ENCODE data around the gene DCTPP1.
A peak's percentile ranks its signal among the peaks of the same experiment; 100 is the strongest.
"Not testable (repeated sequence)": the region's sequence is repeated elsewhere in the genome, so short reads cannot be mapped to it uniquely, and the experiment has no call there.

DCTPP1 gene

DNA sequence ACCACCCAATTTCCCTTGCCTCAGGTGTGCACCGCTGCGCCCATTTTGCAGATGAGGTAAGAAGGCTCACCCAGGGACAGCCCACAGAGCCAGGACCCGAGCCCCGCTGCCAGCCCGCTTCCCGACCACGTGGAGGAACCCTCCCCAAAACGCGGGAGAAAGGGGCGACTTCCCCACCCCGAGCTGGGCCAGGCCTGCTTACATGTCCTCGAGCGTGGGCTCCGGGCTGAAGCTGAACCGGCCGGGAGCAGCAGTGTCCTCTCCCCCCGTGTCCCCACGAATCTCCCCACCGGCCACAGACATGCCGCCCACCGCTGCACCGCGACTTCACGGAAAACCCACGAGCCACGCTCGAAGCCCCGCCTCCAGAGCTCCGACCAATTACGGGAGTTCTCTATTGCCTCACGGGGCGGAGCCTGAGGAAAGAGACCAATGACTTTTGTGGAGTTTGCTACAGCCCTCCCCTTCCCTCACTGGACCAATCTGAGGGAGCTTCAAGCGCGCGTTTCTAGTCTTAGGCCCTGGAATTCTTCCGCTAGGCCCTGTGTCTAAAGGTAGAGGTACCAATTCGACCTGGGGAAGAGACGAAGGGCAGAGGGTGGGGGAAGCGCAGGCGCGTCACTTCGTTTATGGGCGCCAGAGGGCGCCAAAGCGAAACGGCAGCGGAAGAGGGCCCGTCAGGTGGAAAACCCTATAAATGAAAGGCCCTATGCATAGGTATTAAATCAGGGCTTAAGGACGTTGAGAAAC lies at the start of gene DCTPP1:
Gene DCTPP1 (minus strand): TSS at position 353 of the 750 bp plus-strand sequence. CDS start 50 bp downstream, at position 303.
- peak; percentile 90 to 98 for DNase-seq

DNA sequence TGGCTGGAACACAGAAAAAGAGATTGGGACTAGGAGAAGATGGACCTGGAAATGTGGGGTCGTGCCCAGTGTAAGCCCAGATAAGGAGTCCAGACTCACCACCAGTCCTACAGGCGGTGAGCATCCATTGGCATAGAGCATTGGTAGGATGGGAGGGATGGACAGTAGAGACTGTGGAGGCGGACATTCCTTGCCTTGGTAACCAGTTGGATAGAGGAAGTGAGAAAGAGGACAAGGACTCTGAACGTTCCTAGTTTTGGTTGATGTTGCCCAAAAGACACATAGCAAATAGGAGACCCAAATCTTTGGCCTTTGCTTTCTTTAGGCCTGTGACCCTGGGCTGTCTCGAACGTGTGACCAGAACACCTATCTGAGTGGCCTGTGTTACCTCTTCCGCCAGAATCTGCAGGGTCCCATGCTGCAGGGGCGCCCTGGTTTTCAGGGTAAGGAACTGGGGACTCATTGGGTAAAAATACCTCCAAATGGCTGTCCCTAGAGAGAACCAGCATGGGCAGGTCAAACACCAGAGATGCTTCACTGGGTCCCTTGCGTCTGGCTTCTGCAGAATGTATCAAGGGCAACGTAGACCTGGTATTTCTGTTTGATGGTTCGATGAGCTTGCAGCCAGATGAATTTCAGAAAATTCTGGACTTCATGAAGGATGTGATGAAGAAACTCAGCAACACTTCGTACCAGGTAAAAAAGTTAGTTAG lies 49.1 kb upstream of the DCTPP1 start:
- DNase-seq: no peak

DNA sequence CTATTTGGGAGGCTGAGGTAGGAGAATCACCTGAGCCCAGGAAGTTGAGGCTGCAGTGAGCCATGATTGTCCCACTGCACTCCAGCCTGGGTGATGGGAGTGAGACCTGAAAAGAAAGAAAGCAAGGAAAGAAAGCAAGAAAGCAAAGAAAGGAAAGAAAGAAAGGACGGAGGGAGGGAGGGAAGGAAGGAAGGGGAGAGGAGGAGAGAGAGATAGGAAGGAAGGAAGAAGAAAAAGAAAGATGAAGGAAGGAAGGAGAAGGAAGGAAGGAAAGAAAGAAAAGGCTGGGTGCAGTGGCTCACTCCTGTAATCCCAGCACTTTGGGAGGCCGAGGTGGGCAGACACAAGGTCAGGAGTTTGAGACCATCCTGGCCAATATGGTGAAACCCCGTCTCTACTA lies 47.9 kb upstream of the DCTPP1 start:
- DNase-seq: not testable (repeated sequence)

DNA sequence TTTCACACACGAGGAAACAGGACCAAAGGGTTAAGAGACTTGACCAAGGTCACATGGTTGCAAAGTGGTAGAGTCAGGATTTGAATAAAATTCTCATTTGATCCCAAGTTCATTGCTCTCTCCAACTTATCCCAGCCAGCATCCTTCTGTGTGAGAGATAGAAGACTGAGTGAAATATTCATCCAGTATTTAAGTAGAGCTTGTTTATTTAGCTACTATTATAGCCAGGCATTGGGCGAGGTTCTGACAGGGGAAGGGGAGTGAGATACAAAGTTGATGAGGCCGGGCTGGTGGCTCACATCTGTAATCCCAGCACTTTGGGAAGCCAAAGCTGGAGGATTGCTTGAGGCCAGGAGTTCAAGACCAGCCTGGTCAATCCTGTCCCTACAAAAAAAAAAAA lies 47.2 kb upstream of the DCTPP1 start:
- no peak for DNase-seq

DNA sequence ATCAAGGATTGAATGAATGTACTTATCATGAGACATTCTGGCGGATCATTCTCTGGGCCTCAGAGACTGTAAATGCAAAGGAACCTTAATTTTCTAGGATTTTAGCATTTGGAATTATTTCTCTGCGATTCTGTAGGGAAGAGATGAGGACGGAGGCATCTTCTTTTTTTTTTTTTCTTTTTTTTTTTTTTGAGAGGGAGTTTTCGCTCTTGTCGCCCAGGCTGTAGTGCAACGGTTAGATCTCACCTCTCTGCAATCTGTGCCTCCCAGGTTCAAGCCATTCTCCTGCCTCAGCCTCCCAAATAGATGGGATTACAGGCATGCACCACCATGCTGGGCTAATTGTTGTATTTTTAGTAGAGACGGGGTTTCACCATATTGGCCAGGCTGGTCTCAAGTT lies 44.9 kb upstream of the DCTPP1 start:
- DNase-seq: no peak

DNA sequence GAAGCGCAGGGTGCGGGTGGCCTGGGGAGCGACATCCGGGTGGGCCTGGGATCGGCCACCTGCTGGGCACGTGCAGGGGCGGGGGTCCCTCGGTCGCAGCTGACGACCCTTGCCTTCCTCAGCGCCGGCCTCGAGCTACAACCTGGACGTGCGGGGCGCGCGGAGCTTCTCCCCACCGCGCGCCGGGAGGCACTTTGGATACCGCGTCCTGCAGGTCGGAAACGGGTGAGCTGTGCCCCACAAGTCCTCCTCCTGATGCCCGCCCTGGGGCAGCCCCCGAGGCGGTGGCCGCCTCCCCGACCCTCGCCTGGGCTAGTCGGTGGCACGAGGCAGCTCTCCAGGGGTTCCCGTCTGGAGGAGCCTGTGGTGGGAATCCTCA lies 44.2 kb upstream of the DCTPP1 start:
- DNase-seq: no peak

DNA sequence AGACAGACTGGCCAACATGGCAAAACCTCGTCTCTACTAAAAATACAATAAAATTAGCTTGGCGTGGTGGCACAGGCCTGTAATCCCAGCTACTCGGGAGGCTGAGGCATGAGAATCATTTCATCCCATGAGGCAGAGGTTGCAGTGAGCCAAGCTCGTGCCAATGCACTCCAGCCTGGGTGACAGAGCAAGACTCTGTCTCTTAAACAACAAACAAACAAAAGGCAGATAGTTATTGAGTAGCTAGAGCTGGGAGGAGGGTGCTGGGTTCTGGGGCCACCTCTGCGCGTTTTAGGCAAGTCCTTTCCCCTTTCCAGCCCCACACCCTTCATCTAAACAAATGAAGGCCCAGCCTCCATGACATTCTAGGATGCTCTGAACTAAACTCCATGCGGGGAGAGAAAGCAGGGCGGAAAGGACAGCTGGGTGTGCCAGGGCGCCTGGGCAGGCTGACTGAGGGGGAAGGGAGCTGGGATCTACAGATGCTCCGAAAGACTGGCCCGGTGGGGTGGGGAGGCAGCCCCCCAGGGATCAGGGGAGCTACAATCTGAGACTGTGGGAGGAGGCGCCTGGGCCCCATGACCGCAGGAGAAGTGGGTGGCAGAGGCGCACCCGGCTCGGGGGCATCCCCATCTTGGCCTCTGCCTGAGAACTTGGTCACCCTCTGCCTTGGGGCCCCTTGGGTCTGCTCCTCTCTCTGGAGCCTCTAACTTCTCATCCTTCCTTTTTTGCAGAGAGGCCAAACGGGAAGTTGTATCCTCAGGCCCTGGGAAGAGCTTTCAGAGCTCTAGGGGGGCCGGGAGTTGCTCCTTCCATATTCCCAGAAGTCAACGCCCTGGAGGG lies 43.6 kb upstream of the DCTPP1 start:
- peak; percentile 57 to 66 for DNase-seq

DNA sequence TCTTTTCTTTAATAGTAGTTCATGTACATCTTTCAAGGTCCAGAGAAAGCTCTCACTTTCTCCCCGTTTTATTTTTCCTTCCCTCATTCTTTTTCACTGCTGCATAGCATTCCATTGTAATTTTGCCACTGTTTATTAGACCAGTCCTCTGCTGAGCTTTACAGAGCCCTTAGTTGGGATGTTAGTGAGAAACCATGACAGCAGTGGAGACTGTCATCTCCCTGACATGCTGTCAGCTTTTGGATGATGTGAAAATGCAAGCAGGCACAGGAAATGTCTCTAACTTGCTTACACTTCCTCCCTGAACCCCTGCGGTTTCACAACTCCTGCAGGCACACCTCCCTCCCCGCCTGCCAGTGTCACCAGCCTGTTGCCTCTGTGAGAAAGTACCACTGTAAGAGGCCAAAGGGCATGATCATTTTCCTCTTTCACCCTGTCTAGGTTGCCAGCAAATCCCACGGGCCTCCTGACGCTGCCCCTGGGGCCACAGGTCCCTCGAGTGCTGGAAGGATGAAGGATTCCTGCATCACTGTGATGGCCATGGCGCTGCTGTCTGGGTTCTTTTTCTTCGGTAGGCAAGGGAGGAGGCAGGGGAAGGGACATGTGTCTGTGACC lies 42.6 kb upstream of the DCTPP1 start, which contains the start of gene ITGAL:
Gene ITGAL (plus strand): TSS at position 415 of the 615 bp plus-strand sequence. CDS start 96 bp downstream, at position 511.
- DNase-seq: peak; percentile 70 to 84

DNA sequence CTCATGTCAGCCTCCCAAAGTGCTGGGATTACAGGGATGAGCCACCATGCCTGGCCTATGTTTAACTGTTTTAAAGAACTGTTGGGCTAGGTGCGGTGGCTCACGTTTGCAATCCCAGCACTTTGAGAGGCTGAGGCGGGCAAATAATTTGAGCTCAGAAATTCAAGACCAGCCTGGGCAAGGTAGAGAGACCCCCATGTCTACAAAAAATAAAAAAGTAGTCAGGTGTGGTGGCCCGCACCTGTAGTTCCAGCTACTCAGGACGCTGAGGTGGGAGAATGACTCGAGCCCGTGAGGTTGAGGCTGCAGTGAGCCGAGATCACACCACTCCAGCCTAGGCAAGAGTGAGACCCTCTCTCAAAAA lies 40.8 kb upstream of the DCTPP1 start:
- DNase-seq: no peak

DNA sequence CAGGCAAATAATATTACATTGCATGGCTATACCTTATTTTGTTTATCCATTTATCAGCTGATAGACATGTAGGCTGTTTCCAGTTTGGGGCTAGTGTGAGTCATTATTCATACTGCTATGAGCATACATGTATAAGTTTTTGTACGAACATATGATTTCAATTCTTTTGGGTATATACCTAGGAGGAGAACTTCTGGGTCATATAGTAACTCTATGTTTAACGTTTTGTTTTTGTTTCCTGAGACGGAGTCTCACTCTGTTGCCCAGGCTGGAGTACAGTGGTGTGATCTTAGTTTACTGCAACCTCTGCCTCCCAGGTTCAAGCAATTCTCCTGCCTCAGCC lies 40.3 kb upstream of the DCTPP1 start:
- no peak for DNase-seq

DNA sequence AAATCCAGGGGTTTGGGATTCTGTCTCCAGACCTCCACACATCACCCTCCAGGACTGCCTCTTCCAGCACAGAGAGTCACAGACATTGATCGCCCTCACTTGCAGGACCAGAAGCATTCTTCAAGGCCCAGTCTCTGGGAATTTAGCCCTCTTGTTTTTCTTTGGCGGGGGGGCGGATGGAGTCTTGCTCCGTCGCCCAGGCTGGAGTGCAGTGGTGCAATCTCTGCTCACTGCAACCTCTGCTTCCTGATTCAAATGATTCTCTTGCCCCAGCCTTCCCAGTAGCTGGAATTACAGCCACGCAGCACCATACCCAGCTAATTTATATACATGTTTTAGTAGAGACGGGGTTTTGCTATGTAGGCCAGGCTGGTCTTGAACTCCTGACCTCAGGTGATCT lies 34.2 kb upstream of the DCTPP1 start:
- no peak for DNase-seq

DNA sequence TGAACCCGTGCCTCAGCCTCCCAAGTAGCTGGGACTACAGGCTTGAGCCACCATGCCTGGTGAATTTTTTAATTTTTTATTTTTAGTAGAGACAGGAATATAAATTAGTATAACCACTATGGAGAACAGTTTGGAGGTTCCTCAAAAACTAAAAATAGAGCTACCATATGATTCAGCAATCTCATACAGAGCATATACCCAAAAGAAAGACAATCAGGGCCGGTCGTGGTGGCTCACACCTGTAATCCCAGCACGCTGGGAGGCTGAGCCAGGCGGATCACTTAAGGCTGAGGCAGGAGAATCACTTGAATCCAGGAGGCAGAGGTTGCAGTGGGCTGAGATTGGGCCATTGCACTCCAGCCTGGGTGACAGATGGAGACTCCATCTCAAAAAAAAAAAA lies 31.6 kb upstream of the DCTPP1 start:
- not testable (repeated sequence) for DNase-seq

DNA sequence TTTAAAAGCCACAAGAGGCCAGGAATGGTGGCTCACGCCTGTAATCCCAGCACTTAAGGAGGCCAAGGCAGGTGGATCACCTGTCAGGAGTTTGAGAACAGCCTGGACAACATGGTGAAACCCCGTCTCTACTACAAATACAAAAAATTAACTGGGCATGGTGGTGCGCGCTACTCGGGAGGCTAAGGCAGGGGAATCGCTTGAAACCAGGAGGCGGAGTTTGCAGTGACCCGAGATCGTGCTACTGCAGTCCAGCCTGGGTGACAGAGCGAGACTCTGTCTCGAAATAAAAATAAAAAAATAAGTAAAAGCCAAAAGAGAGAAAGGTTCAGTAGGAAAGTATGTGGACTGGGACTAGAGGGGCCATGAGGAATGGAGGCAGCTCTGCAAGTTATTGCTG lies 29.6 kb upstream of the DCTPP1 start:
- no peak for DNase-seq

DNA sequence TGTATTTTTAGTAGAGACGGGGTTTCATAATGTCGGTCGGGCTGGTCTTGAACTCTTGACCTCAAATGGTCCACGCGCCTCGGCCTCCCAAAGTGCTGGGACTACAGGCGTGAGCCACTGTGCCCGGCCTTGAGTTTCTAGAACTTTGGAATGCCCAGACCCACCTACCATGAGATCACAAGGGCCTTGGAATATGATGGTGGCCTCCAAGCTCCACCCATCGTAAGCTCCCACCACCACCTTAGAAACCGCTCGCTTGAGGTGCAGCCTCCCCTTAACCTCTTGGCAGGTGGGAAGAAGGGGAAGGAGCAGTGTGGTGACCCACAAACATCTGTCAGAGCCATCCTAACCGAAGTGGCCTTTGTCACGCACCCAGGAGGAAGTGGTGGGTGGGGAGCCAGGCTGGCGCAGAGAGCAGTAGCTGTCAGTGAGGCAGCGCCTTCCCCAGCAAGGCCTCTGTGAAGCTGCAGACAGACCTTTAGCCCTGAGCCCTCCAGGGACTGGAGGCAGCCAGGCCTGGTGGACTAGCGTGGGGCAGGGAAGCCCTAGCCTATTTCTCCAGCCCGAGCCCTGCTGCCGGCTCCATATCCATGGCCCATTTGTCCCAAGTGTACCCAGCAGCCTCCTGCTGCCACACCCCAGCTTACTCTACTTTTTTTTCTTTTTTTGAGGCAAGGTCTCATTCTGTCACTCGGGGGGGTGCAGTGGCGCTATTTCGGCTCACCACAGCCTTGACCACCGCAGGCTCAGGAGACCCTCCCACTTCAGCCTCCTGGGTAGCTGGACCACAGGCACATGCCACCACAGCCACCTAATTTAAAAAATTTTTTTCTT lies 28.9 kb upstream of the DCTPP1 start:
- peak; percentile 76 to 85 for DNase-seq

DNA sequence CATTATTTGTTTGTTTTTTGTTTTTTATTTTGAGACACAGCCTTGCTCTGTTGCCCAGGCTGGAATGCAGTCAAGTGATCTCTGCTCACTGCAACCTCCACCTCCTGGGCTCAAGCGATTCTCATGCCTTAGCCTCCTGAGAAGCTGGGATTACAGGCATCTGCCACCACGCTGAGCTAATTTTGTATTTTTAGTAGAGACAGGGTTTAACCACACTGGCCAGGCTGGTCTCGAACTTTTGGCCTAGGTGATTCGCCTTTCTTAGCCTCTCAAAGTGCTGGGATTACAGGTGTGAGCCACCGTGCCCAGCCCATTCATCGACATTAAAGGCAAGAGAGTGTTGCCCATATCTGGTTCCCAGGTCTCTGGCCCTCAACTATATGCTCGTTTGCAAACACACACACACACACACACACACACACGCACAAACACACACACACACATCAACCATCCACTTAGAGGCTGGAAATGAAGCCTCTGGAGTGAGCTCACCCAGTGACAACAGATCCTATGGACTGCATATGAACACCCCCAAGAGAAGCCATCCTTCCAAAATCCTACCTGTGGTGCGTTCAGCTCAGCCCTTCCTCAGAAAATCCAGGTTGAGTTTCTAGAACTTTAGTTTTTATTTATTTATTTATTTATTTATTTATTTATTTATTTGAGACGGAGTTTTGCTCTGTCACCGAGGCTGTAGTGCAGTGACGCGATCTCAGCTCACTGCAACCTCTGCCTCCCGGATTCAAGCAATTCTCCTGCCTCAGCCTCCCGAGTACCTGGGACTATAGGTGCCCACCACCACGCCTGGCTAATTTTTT lies 28.1 kb upstream of the DCTPP1 start:
- no peak for DNase-seq

DNA sequence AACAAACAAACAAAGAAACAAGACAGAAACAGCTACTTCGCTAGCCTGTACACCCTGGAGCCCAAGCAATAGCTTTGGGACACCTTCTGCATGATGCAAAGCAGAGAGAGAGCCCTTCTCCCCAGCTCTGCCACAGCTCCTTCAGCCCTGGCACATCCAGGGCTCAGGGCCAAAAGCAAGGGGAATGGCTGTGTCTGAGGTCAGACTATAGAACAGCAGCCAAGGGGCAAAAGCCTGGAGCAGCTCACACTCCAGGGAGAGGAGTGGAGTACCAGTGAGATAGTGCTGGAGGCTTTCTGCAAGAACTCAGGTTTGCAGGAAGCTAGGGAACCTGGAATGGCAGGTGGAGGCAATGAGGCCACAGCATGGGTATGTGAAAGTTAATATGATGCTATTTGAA lies 27.4 kb upstream of the DCTPP1 start:
- DNase-seq: no peak

DNA sequence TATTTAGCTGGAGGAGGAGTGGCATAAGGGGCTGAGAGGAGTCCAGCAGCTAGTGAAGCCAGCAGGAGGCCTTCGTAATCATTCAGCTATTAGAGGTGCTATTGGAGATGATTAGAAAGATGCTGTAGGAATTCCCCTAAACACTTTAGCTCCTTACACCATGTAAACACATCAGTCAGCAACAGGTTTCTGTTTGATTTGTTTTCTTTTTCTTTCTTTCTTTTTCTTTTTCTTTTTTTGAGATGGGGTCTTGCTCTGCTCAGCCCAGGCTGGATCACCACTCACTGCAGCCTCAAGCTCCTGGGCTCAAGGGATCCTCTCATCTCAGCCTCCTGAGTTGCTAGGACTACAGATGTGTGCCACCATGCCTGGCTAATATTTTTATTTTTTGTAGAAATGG lies 26.5 kb upstream of the DCTPP1 start:
- no peak for DNase-seq

DNA sequence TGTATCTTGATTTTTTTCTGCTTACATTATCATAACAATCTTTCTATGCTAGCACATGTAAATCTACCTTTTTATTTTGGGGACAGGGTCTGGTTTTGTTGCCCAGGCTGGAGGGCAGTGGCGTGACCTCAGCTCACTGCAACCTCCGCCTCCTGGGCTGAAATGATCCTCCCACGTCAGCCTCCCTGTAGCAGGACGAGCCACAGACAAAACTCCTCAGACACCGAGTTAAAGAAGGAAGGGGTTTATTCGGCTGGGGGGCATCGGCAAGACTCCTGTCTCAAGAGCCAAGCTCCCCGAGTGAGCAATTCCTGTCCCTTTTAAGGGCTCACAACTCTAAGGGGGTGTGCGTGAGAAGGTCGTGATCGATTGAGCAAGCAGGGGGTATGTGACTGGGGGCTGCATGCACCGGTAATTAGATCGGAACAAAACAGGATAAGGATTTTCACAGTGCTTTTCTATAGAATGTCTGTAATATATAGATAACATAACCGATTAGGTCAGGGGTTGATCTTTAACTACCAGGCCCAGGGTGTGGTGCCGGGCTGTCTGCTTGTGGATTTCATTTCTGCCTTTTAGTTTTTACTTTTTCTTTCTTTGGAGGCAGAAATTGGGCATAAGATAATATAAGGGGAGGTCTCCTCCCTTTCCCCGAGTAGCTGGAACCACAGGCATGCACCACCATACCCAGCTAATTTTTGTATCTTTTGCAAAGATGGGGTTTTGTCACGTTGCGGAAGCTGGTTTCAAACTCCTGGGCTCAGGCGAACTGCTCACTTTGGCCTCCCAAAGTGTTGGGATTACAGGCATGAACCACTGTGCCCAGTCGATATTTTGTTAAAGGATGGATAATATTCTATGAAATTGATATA lies 23.1 kb upstream of the DCTPP1 start:
- not testable (repeated sequence) for DNase-seq

DNA sequence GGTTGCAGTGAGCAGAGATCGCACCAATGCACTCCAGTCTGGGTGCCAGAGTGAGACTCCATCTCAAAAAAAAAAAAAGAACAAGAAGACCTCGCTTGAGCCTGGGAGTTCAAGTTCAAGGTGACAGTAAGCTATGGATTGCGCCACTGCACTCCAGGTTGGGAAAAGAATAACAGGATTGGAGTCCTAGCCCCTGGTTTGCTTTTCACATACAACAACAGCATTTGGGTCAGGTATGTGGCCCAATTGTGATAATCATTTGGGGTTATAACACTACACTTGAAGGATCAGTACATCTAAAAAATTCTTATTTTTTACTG lies 19.2 kb upstream of the DCTPP1 start:
- DNase-seq: no peak

DNA sequence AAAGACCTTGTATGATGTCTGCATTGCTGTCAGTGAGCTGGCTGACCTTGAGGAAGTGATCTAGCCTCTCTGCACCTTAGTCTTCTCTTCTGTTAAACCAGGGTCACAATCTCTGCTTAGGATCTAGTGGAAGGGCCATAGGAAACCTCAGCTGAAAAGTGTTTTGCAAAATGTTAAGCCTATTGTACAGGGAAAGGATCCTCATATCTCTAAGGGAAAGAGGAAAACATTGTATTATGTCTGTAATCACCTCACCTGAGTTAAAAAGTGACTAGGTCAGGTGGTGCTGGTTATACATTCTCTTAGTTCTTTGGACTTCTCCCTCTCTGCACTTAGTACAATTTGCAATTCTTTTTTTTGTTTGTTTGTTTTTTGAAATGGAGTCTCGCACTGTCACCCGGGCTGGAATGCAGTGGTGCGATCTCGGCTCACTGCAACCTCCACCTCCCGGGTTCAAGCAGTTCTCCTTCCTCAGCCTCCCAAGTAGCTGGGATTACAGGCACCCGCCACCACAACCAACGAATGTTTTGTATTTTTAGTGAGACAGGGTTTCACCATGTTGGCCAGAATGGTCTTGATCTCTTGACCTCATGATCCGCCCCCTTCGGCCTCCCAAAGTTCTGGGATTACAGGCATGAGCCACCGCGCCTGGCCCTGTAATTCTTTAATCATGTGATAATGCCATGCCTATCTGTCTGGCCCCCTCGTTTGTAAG lies 17.8 kb upstream of the DCTPP1 start:
- DNase-seq: no peak

All from stimulated activated CD4-positive, alpha-beta T cell treated with anti-CD3 and anti-CD28 coated beads, Interleukin-4, amount 100 ng/mL, for 4 hours (primary cell).